ENCODE data around the gene HOPX.

GRCh38 chr4:56666279-56666678, 14.8 kb downstream of the HOPX start:
- TF ChIP-seq CTCF (IDR thresholded peaks at IDR 0.05; ENCODE audit: low read depth, low read length, poor library complexity, severe bottlenecking) = no peak
- no peak for TF ChIP-seq EZH2phosphoT487 (IDR thresholded peaks at IDR 0.05; ENCODE audit: borderline replicate concordance, low read length)
